GM10266 (cell line): ENCODE measurements around the gene KIF23.

Source experiments
- DNase-seq: peaks from one replicate; pipeline ENCODE4 v3.0.0; 2012; ENCODE audit errors: extremely low spot score
- TF ChIP-seq, protein P1 (sequence below): IDR thresholded peaks from 2 replicates; pipeline ENCODE4 v1.5.1; 2012; ENCODE audit warnings: mild to moderate bottlenecking, low read depth; ENCODE audit not compliant: control insufficient read depth, insufficient read depth; ENCODE audit errors: missing control alignments

Gene KIF23

DNA sequence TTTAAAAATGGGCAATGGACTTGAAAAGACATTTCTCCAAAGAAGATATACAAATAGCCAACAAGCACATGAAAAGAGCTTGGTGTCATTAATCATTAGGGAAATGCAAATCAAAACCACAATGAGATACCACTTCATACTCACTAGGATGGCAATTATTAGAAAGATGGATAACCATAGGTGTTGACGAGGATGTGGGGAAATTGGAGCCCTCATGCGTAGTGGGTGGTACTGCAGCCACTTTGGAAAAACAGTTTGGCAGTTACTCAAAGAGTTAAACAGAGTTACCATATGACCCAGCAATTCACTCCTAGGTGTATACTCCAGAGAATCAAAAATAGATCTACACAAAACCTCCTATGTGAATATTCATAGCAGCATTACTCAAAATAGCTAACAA is 65.8 kb downstream of the KIF23 start:
- TF ChIP-seq, protein P1, sequence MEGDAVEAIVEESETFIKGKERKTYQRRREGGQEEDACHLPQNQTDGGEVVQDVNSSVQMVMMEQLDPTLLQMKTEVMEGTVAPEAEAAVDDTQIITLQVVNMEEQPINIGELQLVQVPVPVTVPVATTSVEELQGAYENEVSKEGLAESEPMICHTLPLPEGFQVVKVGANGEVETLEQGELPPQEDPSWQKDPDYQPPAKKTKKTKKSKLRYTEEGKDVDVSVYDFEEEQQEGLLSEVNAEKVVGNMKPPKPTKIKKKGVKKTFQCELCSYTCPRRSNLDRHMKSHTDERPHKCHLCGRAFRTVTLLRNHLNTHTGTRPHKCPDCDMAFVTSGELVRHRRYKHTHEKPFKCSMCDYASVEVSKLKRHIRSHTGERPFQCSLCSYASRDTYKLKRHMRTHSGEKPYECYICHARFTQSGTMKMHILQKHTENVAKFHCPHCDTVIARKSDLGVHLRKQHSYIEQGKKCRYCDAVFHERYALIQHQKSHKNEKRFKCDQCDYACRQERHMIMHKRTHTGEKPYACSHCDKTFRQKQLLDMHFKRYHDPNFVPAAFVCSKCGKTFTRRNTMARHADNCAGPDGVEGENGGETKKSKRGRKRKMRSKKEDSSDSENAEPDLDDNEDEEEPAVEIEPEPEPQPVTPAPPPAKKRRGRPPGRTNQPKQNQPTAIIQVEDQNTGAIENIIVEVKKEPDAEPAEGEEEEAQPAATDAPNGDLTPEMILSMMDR = no peak
- DNase-seq = no peak

DNA sequence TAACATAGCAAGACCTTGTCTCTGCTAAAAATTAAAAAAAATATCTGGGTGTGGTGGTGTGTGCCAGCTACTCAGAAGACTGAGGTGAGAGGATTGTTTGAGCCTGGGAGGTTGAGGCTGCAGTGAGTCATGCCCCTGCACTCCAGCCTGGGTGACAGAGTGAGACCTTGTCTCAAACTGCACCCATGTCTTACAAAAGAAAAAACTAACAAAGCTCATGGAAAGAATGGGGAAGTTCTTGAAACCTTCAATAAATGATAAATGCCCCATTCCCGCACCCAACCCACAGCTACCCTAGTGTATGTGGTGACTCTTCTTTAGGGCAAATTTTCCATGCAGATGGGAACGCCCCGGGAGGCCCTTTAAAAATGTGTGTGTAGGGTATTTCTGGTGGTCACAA is 66.8 kb downstream of the KIF23 start:
- TF ChIP-seq, protein P1 = no peak
- DNase-seq = no peak

DNA sequence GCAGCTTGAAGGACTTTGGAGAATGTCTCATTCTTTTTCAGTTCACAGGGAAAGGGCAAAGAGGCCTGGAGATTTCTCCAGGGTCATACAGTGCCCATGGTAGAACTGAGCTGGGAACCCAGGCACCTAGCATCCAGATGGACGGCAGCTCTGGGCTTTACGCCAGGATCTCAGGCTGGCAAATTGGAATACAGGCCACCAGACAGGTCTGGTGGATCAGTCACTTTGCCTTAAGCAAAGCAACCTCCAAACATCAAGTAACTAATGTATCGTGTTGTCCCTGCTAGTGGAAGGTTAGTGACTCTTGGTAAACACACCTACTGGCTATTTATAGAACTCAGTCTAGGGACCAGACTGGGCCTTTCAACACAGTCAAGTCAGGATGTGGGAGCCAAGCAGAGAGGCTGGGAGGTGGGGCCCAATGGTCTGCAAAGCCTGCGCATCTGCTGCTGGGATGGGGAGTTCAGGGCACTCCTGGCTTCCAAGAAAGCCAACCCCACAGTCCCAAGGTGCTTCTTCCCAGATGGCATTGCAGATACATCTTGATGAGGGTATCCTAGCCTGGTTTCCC is 68.6 kb downstream of the KIF23 start:
- no peak for DNase-seq

DNA sequence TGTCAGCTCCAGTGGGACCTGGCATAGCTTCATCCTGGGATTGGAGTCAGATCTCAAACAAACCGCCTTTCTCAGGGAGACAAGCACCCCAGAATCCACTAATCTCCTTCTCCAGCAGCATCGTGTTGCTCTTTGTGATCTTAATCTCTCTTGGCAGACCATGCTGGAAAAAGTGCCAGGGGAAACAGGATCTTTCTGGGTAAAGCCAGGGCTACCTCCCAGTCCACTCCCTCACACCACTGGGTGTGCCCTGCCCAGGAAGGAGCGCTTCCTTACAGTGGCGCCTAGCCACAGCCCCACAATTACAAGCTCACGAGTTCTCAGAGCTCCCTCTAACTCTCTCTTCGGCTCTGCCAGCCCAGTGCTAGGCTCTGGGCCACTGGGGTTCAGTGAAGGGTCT is 70.7 kb downstream of the KIF23 start:
- TF ChIP-seq, protein P1 = no peak
- DNase-seq = no peak

More for the DNA sequence above, 68.6 kb downstream of the KIF23 start:
- TF ChIP-seq, protein P1 = no peak

DNA sequence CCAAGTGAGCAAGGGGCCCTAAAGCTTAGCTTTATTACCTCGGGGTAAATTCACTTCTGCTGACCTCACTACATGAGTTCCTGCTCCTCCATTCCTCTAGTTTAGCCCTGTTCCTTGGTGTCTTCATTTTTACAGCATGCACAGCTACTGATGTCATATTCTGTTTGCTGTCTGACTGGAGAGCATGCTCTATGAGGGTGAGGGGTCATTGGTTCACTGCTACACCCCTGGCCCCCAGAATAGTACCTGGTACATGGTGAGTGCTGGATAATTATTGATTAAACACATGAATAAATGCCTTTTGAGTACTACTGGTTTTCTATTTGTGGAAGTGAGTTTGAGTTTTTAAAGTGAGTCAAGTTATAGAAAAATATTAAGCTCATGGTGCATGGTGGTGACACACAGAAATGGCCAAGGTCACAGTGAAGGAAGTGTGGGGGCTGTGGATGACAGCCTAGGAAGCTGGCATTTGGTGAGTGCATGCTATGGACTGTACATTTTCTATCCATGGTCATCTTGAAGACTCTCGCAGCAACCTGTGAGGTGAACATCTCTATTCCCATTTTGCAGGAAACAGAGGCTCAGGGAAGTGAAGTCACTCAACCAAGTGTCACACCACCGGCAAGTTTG is 72.4 kb downstream of the KIF23 start:
- TF ChIP-seq, protein P1 = no peak
- DNase-seq = no peak

DNA sequence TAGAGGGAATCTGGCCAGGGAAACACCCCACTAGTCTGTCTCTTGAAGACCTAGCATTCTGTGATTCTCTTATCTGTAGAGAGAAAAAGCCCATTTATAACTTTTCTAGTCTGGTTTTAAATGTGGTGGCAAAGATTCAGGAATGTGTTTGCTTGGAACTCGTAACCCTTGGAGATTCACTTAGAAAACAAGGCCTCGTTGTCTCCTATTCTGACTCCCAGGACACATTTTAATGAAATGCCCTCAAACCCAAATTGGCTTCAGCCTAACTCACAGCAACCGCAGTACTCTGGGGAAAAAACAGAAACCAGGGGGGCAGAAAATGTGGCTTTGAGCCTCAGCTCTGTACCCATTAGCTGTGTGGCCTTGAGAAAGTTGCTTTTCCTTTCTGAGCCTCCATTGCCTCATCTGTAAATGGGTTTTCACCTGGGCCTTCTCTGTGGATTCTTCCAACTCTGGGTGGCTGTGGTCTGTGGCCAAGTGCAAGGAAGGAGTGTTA is 75.0 kb downstream of the KIF23 start:
- TF ChIP-seq, protein P1 = no peak

DNA sequence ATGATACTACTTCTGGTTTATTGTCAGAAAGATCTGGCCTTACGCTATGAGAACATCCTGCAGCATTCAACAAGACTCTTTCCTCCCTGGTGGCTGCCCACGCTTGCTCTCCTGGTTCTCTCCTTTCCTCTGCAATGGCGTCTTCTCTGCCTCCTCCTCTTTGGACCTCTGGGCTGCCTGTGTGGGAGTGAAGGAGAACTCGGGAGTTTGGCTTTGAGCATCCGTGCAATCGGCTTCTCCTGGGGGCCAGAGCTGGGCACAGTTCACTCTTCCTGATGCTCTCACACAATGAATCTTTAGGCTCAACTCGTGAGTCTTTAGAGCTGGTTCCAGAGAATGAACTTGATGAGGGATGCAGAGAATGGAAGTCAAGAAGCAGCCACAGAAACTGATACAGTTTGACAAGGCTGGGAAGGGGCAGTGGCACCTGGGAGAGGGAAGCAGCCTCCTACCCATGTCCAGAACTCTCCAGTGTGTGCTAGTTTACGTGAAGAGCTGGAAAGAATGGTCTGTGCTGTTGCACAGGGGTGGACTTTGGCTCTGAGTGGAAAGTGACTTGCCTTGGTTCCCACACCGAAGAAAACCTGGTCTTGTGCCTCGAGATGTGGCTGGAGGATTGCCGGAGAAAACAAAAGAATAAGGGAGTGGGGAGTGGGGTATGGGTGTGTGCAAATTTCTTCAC is 76.3 kb downstream of the KIF23 start:
- TF ChIP-seq, protein P1 = no peak
- DNase-seq = no peak

More for the DNA sequence above, 75.0 kb downstream of the KIF23 start:
- no peak for DNase-seq
